ENCODE results near the gene ABCF1. TPM values are rescaled to one million over a fixed set of nuclear protein-coding genes. Genes with fewer than 3 reads are reported as not detected.
A peak's percentile ranks its signal among the peaks of the same experiment; 100 is the strongest.

Gene ABCF1
- total RNA-seq, 4 donors from 2014 or later, result 31.4 to 64.5 (median 36.9) TPM

- H3K27ac ChIP-seq, result peak overlapping the region in 2 of 4 donors; percentile 57 to 100
- WGBS, 2 donors, result 65 to 69% methylated on average over 9 of the region's 9 CpGs
- DNase-seq (ENCODE audit: low spot score in 2 of 2), result no peak
These were observed 40.1 kb downstream of the ABCF1 start for GRCh38 chr6:30611150-30611855.

GRCh38 chr6:30611856-30612194 lies 40.6 kb downstream of the ABCF1 start:
- peaks cover 5 to 38% (median 7%) of the 10 kb centered on the region in 3 donors for H3K36me3 ChIP-seq
- no peaks in the 10 kb centered on the region for H3K9me3 ChIP-seq
- TF ChIP-seq EP300 (IDR thresholded peaks at IDR 0.05) (no peak), CTCF (IDR thresholded peaks at IDR 0.05) (no peak), POLR2A (IDR thresholded peaks at IDR 0.05) (no peak)
- H3K4me1 ChIP-seq, result peaks cover 0 to 60% (median 39%) of the 10 kb centered on the region in 4 donors
- no peak overlapping the region for H3K4me3 ChIP-seq
- 64 to 66% methylated on average over 2 of the region's 2 CpGs for WGBS, 2 donors
- DNase-seq (ENCODE audit: low spot score in 2 of 2), result no peak
- no peaks in the 10 kb centered on the region for H3K27me3 ChIP-seq
- H3K27ac ChIP-seq, result peak overlapping the region in 2 of 4 donors; percentile 57 to 100

More at GRCh38 chr6:30611150-30611855, 40.1 kb downstream of the ABCF1 start:
- H3K4me3 ChIP-seq, result no peak overlapping the region
- H3K9me3 ChIP-seq, result no peaks in the 10 kb centered on the region
- no peaks in the 10 kb centered on the region for H3K27me3 ChIP-seq
- peaks cover 0 to 60% (median 39%) of the 10 kb centered on the region in 4 donors for H3K4me1 ChIP-seq
- peaks cover 2 to 38% (median 2%) of the 10 kb centered on the region in 3 donors for H3K36me3 ChIP-seq
- TF ChIP-seq EP300 (IDR thresholded peaks at IDR 0.05) (no peak), CTCF (IDR thresholded peaks at IDR 0.05) (no peak), POLR2A (IDR thresholded peaks at IDR 0.05) (no peak)

GRCh38 chr6:30612213-30612612 lies 41.0 kb downstream of the ABCF1 start:
- peaks cover 7 to 36% (median 8%) of the 10 kb centered on the region in 3 donors for H3K36me3 ChIP-seq
- peak overlapping the region in 3 of 4 donors; percentile 95 to 100 (median 99) for H3K27ac ChIP-seq
- peaks cover 0 to 60% (median 39%) of the 10 kb centered on the region in 4 donors for H3K4me1 ChIP-seq
- WGBS, 2 donors, result 68 to 79% methylated on average over 1 of the region's 1 CpG
- no peaks in the 10 kb centered on the region for H3K27me3 ChIP-seq
- peak in 1 of 5 experiments; percentile 20 for TF ChIP-seq CTCF (IDR thresholded peaks at IDR 0.05)
- TF ChIP-seq POLR2A (IDR thresholded peaks at IDR 0.05), result no peak
- DNase-seq (ENCODE audit: low spot score in 2 of 2), result no peak
- H3K9me3 ChIP-seq, result no peaks in the 10 kb centered on the region
- no peak overlapping the region for H3K4me3 ChIP-seq

DNA sequence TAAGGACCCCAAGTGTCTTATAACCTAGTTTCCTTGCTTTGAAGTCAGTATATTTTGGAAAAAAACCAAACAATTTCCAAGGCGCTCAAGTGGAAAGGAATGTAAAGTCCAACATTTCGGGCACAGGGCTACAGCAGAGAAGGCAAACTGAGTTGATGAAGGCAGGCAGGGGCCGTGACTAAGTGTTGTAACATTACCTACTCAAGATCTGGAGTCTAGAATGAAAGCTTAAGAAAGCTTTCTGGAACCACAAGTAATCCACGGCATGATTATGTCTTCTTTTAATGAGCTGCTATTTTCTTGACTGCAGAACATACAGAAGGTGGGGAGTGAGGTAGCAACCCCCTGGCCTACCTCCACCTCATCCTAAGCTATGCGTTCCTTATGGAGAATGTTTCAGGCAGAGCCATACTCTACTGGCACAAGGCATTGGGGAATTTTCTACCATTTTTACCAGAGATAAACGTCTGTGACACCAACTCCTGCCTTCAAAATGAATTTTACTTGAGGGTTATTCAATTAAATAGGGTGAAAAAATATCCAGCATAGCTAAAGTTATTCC lies 41.5 kb downstream of the ABCF1 start:
- Histone ChIP-seq H3K4me1 (peaks cover 0 to 58% (median 39%) of the 10 kb centered on the region in 4 donors), H3K4me3 (no peak overlapping the region), H3K9me3 (no peaks in the 10 kb centered on the region), H3K36me3 (peaks cover 7 to 31% (median 8%) of the 10 kb centered on the region in 3 donors), H3K27me3 (no peaks in the 10 kb centered on the region), H3K27ac (peak overlapping the region; percentile 94 to 100 (median 97))
- WGBS, 2 donors, result 43 to 47% methylated on average over 6 of the region's 6 CpGs
- no peak for TF ChIP-seq EP300 (IDR thresholded peaks at IDR 0.05)
- no peak for TF ChIP-seq CTCF (IDR thresholded peaks at IDR 0.05)
- no peak for TF ChIP-seq POLR2A (IDR thresholded peaks at IDR 0.05)
- DNase-seq (ENCODE audit: low spot score in 2 of 2), result no peak

Measured in tibial nerve (tissue), 4 donors.